ENCODE data around the gene NMUR2.

NMUR2 gene

GRCh38 chr5:152393441-152393840 is 11.6 kb downstream of the NMUR2 start:
- no peak for DNase-seq (ENCODE audit: low read depth)
- no peak overlapping the region for H3K4me3 ChIP-seq (replicated peaks; ENCODE audit: low read depth, low read length)
- TF ChIP-seq, protein P1, sequence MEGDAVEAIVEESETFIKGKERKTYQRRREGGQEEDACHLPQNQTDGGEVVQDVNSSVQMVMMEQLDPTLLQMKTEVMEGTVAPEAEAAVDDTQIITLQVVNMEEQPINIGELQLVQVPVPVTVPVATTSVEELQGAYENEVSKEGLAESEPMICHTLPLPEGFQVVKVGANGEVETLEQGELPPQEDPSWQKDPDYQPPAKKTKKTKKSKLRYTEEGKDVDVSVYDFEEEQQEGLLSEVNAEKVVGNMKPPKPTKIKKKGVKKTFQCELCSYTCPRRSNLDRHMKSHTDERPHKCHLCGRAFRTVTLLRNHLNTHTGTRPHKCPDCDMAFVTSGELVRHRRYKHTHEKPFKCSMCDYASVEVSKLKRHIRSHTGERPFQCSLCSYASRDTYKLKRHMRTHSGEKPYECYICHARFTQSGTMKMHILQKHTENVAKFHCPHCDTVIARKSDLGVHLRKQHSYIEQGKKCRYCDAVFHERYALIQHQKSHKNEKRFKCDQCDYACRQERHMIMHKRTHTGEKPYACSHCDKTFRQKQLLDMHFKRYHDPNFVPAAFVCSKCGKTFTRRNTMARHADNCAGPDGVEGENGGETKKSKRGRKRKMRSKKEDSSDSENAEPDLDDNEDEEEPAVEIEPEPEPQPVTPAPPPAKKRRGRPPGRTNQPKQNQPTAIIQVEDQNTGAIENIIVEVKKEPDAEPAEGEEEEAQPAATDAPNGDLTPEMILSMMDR (IDR thresholded peaks at IDR 0.05; ENCODE audit: low read length, missing control alignments): no peak

- DNase-seq (ENCODE audit: low read depth): no peak
- H3K4me3 ChIP-seq (replicated peaks; ENCODE audit: low read depth, low read length): no peak overlapping the region
- TF ChIP-seq, protein P1 (IDR thresholded peaks at IDR 0.05; ENCODE audit: low read length, missing control alignments): no peak
Observed at GRCh38 chr5:152389208-152389849, 15.8 kb downstream of the NMUR2 start.

DNA sequence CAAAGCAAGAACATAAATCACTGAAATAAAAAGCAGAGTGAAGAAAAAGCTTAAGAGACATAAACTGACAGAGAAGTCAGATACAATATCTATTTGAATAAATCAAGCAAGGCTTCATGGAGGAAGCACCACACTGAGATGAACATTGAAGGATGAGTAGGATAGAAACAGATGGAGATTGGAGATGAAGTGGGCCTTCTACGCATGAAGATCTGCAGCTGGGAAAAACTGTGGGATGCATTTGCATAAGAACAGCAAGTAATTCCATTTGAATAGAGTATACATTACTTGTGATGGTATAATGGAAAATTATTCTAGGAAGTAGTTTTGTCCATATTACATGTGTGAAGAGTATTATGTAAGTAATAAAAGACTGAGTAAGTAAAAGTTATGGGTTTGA is 16.5 kb downstream of the NMUR2 start:
- H3K4me3 ChIP-seq (replicated peaks; ENCODE audit: low read depth, low read length): no peak overlapping the region
- TF ChIP-seq, protein P1 (IDR thresholded peaks at IDR 0.05; ENCODE audit: low read length, missing control alignments): no peak
- no peak for DNase-seq (ENCODE audit: low read depth)

DNA sequence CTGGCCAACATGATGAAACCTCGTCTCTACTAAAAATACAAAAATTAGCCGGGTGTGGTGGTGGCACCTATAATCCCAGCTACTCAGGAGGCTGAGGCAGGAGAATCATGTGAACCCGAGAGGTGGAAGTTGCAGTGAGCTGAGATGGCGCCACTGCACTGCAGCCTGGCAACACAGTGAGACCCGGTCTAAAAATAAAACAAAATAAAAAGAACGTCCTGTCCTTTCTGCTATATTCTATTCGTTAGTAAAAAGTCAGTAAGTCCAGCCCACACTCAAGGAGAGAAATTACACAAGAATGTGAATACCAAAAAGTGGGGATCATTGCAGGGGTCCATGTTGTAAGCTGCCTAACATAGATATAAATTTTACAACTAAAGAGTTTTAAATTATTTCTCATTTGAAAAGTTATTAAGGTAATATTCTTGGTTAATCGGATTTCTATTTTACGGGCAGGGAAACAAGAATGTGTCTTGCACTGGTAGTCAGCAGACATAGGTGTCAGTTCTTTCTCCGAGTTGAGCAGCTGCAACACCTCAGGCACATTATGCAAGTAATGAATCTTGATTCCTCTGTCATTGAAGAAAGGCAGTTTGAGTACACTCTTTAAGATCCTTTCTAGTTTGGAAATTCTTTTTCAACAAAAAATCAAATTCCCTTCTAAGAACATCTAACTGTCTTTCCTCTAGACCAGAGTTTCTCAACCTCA is 24.5 kb downstream of the NMUR2 start:
- TF ChIP-seq, protein P1 (IDR thresholded peaks at IDR 0.05; ENCODE audit: low read length, missing control alignments): no peak
- no peak overlapping the region for H3K4me3 ChIP-seq (replicated peaks; ENCODE audit: low read depth, low read length)
- no peak for DNase-seq (ENCODE audit: low read depth)

GRCh38 chr5:152379331-152379730 is 25.7 kb downstream of the NMUR2 start:
- TF ChIP-seq, protein P1 (IDR thresholded peaks at IDR 0.05; ENCODE audit: low read length, missing control alignments): no peak
- H3K4me3 ChIP-seq (replicated peaks; ENCODE audit: low read depth, low read length): no peak overlapping the region
- no peak for DNase-seq (ENCODE audit: low read depth)

DNA sequence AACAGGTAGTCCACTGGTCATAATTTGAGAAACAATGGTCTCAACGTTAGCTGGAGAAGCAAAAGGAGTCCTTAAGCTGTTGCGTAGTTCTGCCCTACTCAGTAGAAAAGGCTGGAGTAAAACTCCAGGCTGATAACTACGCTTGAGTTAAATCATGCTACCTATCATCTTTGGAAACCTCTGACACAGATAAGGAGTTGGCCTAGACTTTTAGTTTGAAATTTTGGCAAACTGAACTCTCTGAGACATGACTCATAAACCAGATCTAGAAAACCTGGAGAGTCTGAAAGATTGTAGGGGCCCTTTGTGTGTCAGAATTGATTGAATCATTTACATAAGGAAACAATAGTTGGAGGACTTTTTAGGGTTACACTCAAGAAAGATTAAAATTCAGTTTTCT is 26.3 kb downstream of the NMUR2 start:
- TF ChIP-seq, protein P1 (IDR thresholded peaks at IDR 0.05; ENCODE audit: low read length, missing control alignments): no peak
- DNase-seq (ENCODE audit: low read depth): no peak

GRCh38 chr5:152376886-152377285 is 28.2 kb downstream of the NMUR2 start:
- no peak for DNase-seq (ENCODE audit: low read depth)
- TF ChIP-seq, protein P1 (IDR thresholded peaks at IDR 0.05; ENCODE audit: low read length, missing control alignments): no peak
- no peak overlapping the region for H3K4me3 ChIP-seq (replicated peaks; ENCODE audit: low read depth, low read length)

More for the DNA sequence above, 26.3 kb downstream of the NMUR2 start:
- no peak overlapping the region for H3K4me3 ChIP-seq (replicated peaks; ENCODE audit: low read depth, low read length)
